ENCODE measurements around the gene F12. TPM values are rescaled to one million over a fixed set of nuclear protein-coding genes. Genes with fewer than 3 reads are reported as not detected.

Gene F12
- total RNA-seq, 1 experiment from 2014 or later = 30.0 TPM

DNA sequence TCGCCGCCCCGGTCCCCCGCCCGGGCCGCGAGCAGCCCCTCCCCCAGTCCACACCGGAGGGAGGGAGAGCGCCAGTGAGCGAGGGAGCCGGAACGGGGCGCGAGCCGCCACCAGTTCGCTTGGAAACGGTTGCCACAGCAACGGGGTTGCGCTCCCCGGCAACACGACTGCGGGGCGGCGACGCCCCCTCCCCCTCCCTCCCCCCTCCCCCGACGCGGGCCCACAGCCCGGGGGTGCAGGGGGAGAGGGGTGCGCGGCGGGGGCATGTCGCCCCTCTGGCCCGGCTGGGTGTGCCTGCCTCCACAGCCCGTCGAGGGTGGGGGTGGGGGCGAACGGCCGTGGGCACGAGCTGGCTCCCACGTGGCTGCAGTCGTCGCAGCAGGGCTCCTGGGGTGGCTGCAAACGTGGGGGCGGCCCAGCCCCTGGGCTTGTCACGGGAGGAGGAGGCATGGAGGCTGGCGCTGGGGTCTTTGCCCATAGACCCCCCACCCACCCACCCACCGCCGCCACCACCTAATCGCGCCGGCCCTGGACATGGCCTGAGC is 37.8 kb upstream of the F12 start:
- CTCF ChIA-PET = interaction anchor here (1.4 to 6.3 kb wide), 6 partner anchors 8 to 57 kb away, joined by 3 to 53 read pairs (median 12); partner anchors contain the start of gene PDLIM7
- no TSS peak for BruUV-seq (replicated peaks)
- RAD21 ChIA-PET (ENCODE audit: low non-redundant PET in 1 of 2, low total read pairs in 2 of 2, uncharacterized antibody in 2 of 2, unreplicated experiment in 2 of 2) = interaction anchor here in 1 of 2 experiments (1.2 kb wide), 2 partner anchors 45 to 76 kb away, joined by 3 to 4 read pairs; no protein-coding TSS in a partner anchor

GRCh38 chr5:177446200-177447065 is 37.1 kb upstream of the F12 start, which contains the start of gene PRR7:
Gene PRR7, plus strand, starts transcription at chr5:177446814. Its CDS starts 8,254 bp downstream, at chr5:177455068.
- intact Hi-C loops (cut with micrococcal nuclease) = no loop called here
- ChIA-PET RAD21 (ENCODE audit: low non-redundant PET in 1 of 2, low total read pairs in 2 of 2, uncharacterized antibody in 2 of 2, unreplicated experiment in 2 of 2) (interaction anchor here in 1 of 2 experiments (1.0 to 1.5 kb wide), 2 partner anchors 41 to 56 kb away, joined by 3 to 5 read pairs; no protein-coding TSS in a partner anchor), CTCF (interaction anchor here (1.0 to 6.3 kb wide), 6 partner anchors 8 to 56 kb away, joined by 3 to 53 read pairs (median 6); partner anchors contain the start of genes GRK6 and PDLIM7), POLR2A (interaction anchor here (0.9 to 2.4 kb wide), 6 partner anchors 9 to 94 kb away, joined by 3 to 10 read pairs (median 5); partner anchors contain the start of genes GRK6, LMAN2 and PDLIM7)
- Histone ChIP-seq H3K4me3 (replicated peaks in 1 of 2; ENCODE audit: low read depth in 1 of 2, low read length in 2 of 2) (peak within 1 kb of the TSS; percentile 55 to 86), H3K27ac (ENCODE audit: low read depth, low read length) (peak within 1 kb of the TSS; percentile 95), H3K79me2 (ENCODE audit: insufficient read depth, low read length) (peaks cover 71% of the 10 kb centered on the region), H3K4me2 (ENCODE audit: low read length) (peak within 1 kb of the TSS; percentile 99), H3K9ac (ENCODE audit: low read length) (peak within 1 kb of the TSS; percentile 99), H3K4me1 (ENCODE audit: control insufficient read depth in 1 of 2, insufficient read depth in 2 of 2, low read length in 2 of 2) (peaks cover 9 to 56% of the 10 kb centered on the region in 2 experiments), H3K36me3 (ENCODE audit: control insufficient read depth in 1 of 2, insufficient read depth in 2 of 2, low read length in 2 of 2) (peaks cover 0 to 17% of the 10 kb centered on the region in 2 experiments; a peak in 2 of 4 replicates), H3K9me2 (ENCODE audit: insufficient read depth) (no peaks in the 10 kb centered on the region), H4K20me1 (ENCODE audit: insufficient read depth) (peaks cover 3% of the 10 kb centered on the region; the same call in 1 of the 2 replicates), H3K27me3 (ENCODE audit: insufficient read depth, low read length) (no peaks in the 10 kb centered on the region), H2AFZ (ENCODE audit: low read depth, low read length, poor library complexity, severe bottlenecking) (no peak within 1 kb of the TSS), H3K9me3 (ENCODE audit: control insufficient read depth in 1 of 2, insufficient read depth in 1 of 2, low read depth in 1 of 2, low read length in 2 of 2) (no peaks in the 10 kb centered on the region)
- DNase-seq (ENCODE audit: low read depth, low spot score) (no peak), ATAC-seq (peak; percentile 44)
- BruUV-seq (replicated peaks) = no TSS peak
- TF ChIP-seq SIN3A (IDR thresholded peaks at IDR 0.05; ENCODE audit: low read depth) = no peak
- TF ChIP-seq, protein P1, sequence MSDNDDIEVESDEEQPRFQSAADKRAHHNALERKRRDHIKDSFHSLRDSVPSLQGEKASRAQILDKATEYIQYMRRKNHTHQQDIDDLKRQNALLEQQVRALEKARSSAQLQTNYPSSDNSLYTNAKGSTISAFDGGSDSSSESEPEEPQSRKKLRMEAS (IDR thresholded peaks at IDR 0.05) = no peak
- no peak for TF ChIP-seq SP1 (IDR thresholded peaks at IDR 0.05; ENCODE audit: low read depth)
- no peak for TF ChIP-seq POLR2A (IDR thresholded peaks at IDR 0.05; ENCODE audit: borderline replicate concordance, extremely low read depth, insufficient read depth, insufficient read length)
- TF ChIP-seq ZNF274 (IDR thresholded peaks at IDR 0.05; ENCODE audit: low read depth, low read length) = no peak
- TF ChIP-seq, protein P2, sequence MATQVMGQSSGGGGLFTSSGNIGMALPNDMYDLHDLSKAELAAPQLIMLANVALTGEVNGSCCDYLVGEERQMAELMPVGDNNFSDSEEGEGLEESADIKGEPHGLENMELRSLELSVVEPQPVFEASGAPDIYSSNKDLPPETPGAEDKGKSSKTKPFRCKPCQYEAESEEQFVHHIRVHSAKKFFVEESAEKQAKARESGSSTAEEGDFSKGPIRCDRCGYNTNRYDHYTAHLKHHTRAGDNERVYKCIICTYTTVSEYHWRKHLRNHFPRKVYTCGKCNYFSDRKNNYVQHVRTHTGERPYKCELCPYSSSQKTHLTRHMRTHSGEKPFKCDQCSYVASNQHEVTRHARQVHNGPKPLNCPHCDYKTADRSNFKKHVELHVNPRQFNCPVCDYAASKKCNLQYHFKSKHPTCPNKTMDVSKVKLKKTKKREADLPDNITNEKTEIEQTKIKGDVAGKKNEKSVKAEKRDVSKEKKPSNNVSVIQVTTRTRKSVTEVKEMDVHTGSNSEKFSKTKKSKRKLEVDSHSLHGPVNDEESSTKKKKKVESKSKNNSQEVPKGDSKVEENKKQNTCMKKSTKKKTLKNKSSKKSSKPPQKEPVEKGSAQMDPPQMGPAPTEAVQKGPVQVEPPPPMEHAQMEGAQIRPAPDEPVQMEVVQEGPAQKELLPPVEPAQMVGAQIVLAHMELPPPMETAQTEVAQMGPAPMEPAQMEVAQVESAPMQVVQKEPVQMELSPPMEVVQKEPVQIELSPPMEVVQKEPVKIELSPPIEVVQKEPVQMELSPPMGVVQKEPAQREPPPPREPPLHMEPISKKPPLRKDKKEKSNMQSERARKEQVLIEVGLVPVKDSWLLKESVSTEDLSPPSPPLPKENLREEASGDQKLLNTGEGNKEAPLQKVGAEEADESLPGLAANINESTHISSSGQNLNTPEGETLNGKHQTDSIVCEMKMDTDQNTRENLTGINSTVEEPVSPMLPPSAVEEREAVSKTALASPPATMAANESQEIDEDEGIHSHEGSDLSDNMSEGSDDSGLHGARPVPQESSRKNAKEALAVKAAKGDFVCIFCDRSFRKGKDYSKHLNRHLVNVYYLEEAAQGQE (IDR thresholded peaks at IDR 0.05; ENCODE audit: low read depth) = no peak
- TF ChIP-seq TCF7L2 (IDR thresholded peaks at IDR 0.05; ENCODE audit: borderline replicate concordance, extremely low read depth, insufficient read depth, insufficient read length) = no peak
- TF ChIP-seq SRF (IDR thresholded peaks at IDR 0.05; ENCODE audit: low read depth) = no peak
- TF ChIP-seq, protein P3, sequence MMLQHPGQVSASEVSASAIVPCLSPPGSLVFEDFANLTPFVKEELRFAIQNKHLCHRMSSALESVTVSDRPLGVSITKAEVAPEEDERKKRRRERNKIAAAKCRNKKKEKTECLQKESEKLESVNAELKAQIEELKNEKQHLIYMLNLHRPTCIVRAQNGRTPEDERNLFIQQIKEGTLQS (IDR thresholded peaks at IDR 0.05) = no peak

More for the DNA sequence above, 37.8 kb upstream of the F12 start:
- POLR2A ChIA-PET = interaction anchor here (0.7 to 2.2 kb wide), 7 partner anchors 8 to 57 kb away, joined by 3 to 9 read pairs (median 5); partner anchors contain the start of gene PDLIM7
- peaks cover 71% of the 10 kb centered on the region for H3K79me2 ChIP-seq (ENCODE audit: insufficient read depth, low read length)
- ATAC-seq = peak; percentile 35
- H3K9ac ChIP-seq (ENCODE audit: low read length) = peak overlapping the region; percentile 99
- H3K4me2 ChIP-seq (ENCODE audit: low read length) = peak overlapping the region; percentile 99
- no peak for TF ChIP-seq POLR2AphosphoS5 (IDR thresholded peaks at IDR 0.05; ENCODE audit: low read depth, low read length)
- TF ChIP-seq CEBPB (IDR thresholded peaks at IDR 0.05; ENCODE audit: low read depth) = no peak
- no peak for TF ChIP-seq ZFX (IDR thresholded peaks at IDR 0.05)
- no peak for TF ChIP-seq YY1 (IDR thresholded peaks at IDR 0.05; ENCODE audit: extremely low read depth, insufficient replicate concordance, low read depth, low read length)
- no peak for TF ChIP-seq POLR2A (IDR thresholded peaks at IDR 0.05; ENCODE audit: borderline replicate concordance, extremely low read depth, insufficient read depth, insufficient read length)
- no peak for TF ChIP-seq EZH2 (IDR thresholded peaks at IDR 0.05)
- no peak for TF ChIP-seq SIN3A (IDR thresholded peaks at IDR 0.05; ENCODE audit: low read depth)
- no peak for TF ChIP-seq RAD21 (IDR thresholded peaks at IDR 0.05; ENCODE audit: low read depth)
- TF ChIP-seq JUND (IDR thresholded peaks at IDR 0.05) = no peak
- H4K20me1 ChIP-seq (ENCODE audit: insufficient read depth) = peaks cover 3% of the 10 kb centered on the region; the same call in 1 of the 2 replicates
- H3K9me2 ChIP-seq (ENCODE audit: insufficient read depth) = no peaks in the 10 kb centered on the region
- intact Hi-C loops (cut with micrococcal nuclease) = no loop called here
- peak overlapping the region; percentile 55 to 86 for H3K4me3 ChIP-seq (replicated peaks in 1 of 2; ENCODE audit: low read depth in 1 of 2, low read length in 2 of 2)
- H3K27ac ChIP-seq (ENCODE audit: low read depth, low read length) = peak overlapping the region; percentile 95
- no peaks in the 10 kb centered on the region for H3K27me3 ChIP-seq (ENCODE audit: insufficient read depth, low read length)
- no peak overlapping the region for H2AFZ ChIP-seq (ENCODE audit: low read depth, low read length, poor library complexity, severe bottlenecking)
- H3K36me3 ChIP-seq (ENCODE audit: control insufficient read depth in 1 of 2, insufficient read depth in 2 of 2, low read length in 2 of 2) = peaks cover 0 to 17% of the 10 kb centered on the region in 2 experiments; a peak in 2 of 4 replicates
- no peak for DNase-seq (ENCODE audit: low read depth, low spot score)
- H3K9me3 ChIP-seq (ENCODE audit: control insufficient read depth in 1 of 2, insufficient read depth in 1 of 2, low read depth in 1 of 2, low read length in 2 of 2) = no peaks in the 10 kb centered on the region
- peaks cover 12 to 59% of the 10 kb centered on the region in 2 experiments for H3K4me1 ChIP-seq (ENCODE audit: control insufficient read depth in 1 of 2, insufficient read depth in 2 of 2, low read length in 2 of 2)
